Measurements from ENCODE around the gene PRR32.

PRR32 gene

GRCh38 chrX:126824338-126825007, 4.9 kb downstream of the PRR32 start:
- H3K36me3 ChIP-seq (ENCODE audit: control insufficient read depth in 2 of 2, insufficient read depth in 1 of 2, low read length in 2 of 2) = no peaks in the 10 kb centered on the region
- no peak overlapping the region for H3K4me3 ChIP-seq (ENCODE audit: low read depth, low read length)
- no peaks in the 10 kb centered on the region for H3K4me1 ChIP-seq (ENCODE audit: control insufficient read depth, insufficient read depth, low read length)
- H3K27ac ChIP-seq (ENCODE audit: extremely low read depth, low read depth, low read length) = no peak overlapping the region
- no peak for TF ChIP-seq ZNF548 (tag by site-specific recombination; IDR thresholded peaks at IDR 0.05)
- TF ChIP-seq TCF7L2 (IDR thresholded peaks at IDR 0.05; ENCODE audit: borderline replicate concordance, low read depth, low read length) = no peak
- no peak for TF ChIP-seq KLF7 (tag by site-specific recombination; IDR thresholded peaks at IDR 0.05; ENCODE audit: borderline replicate concordance)
- TF ChIP-seq SALL2 (tag by site-specific recombination; IDR thresholded peaks at IDR 0.05; ENCODE audit: borderline replicate concordance) = no peak
- TF ChIP-seq ZNF174 (tag by site-specific recombination; IDR thresholded peaks at IDR 0.05) = no peak
- TF ChIP-seq ZFHX2 (tag by site-specific recombination; conservative IDR thresholded peaks at IDR 0.05) = no peak
- no peak for TF ChIP-seq ZNF24 (tag by site-specific recombination; IDR thresholded peaks at IDR 0.05)
- no peak for TF ChIP-seq ZNF645 (tag by site-specific recombination; IDR thresholded peaks at IDR 0.05)
- TF ChIP-seq ZNF138 (tag by site-specific recombination; IDR thresholded peaks at IDR 0.05; ENCODE audit: borderline replicate concordance) = no peak
- TF ChIP-seq ZNF16 (tag by site-specific recombination; IDR thresholded peaks at IDR 0.05; ENCODE audit: low read depth) = no peak
- TF ChIP-seq SCRT2 (tag by site-specific recombination; IDR thresholded peaks at IDR 0.05) = no peak
- no peak for TF ChIP-seq ZFP37 (tag by site-specific recombination; IDR thresholded peaks at IDR 0.05)
- TF ChIP-seq GLIS2 (tag by site-specific recombination; IDR thresholded peaks at IDR 0.05) = no peak
- no peak for TF ChIP-seq ZNF514 (tag by site-specific recombination; IDR thresholded peaks at IDR 0.05)
- TF ChIP-seq ZSCAN16 (tag by site-specific recombination; IDR thresholded peaks at IDR 0.05) = no peak
- no peaks in the 10 kb centered on the region for H3K9me3 ChIP-seq (ENCODE audit: control insufficient read depth, insufficient read depth, low read depth, low read length)
- POLR2A ChIA-PET = no interaction called here
- CTCF ChIA-PET = interaction anchor here (0.6 kb wide), 1 partner anchor 794 kb away, joined by 3 read pairs; no protein-coding TSS in a partner anchor

- ChIA-PET CTCF (interaction anchor here (0.6 to 0.7 kb wide), 4 partner anchors 355 to 1987 kb away, joined by 3 to 8 read pairs (median 4); no protein-coding TSS in a partner anchor), POLR2A (no interaction called here)
- H3K4me3 ChIP-seq (ENCODE audit: low read depth, low read length) = no peak overlapping the region
- no peaks in the 10 kb centered on the region for H3K36me3 ChIP-seq (ENCODE audit: control insufficient read depth in 2 of 2, insufficient read depth in 1 of 2, low read length in 2 of 2)
- no peaks in the 10 kb centered on the region for H3K4me1 ChIP-seq (ENCODE audit: control insufficient read depth, insufficient read depth, low read length)
- no peaks in the 10 kb centered on the region for H3K9me3 ChIP-seq (ENCODE audit: control insufficient read depth, insufficient read depth, low read depth, low read length)
- H3K27ac ChIP-seq (ENCODE audit: extremely low read depth, low read depth, low read length) = no peak overlapping the region
- no peak for TF ChIP-seq ZBTB44 (tag by site-specific recombination; IDR thresholded peaks at IDR 0.05)
- no peak for TF ChIP-seq PRDM4 (tag by site-specific recombination; IDR thresholded peaks at IDR 0.05)
- TF ChIP-seq ZNF747 (tag by site-specific recombination; IDR thresholded peaks at IDR 0.05) = no peak
- TF ChIP-seq ZSCAN18 (tag by site-specific recombination; IDR thresholded peaks at IDR 0.05) = no peak
- TF ChIP-seq ZNF677 (tag by site-specific recombination; IDR thresholded peaks at IDR 0.05) = no peak
- no peak for TF ChIP-seq ZIC2 (tag by site-specific recombination; IDR thresholded peaks at IDR 0.05)
- no peak for TF ChIP-seq ZNF26 (tag by site-specific recombination; IDR thresholded peaks at IDR 0.05)
- no peak for TF ChIP-seq ZSCAN30 (tag by site-specific recombination; IDR thresholded peaks at IDR 0.05)
- no peak for TF ChIP-seq IKZF3 (tag by site-specific recombination; IDR thresholded peaks at IDR 0.05)
- no peak for TF ChIP-seq ZNF398 (tag by site-specific recombination; IDR thresholded peaks at IDR 0.05)
Measured at GRCh38 chrX:126825566-126826193, 6.2 kb downstream of the PRR32 start.
